ENCODE data around the gene SLC23A3. TPM values are rescaled to one million over a fixed set of nuclear protein-coding genes. Genes with fewer than 3 reads are reported as not detected.

Gene SLC23A3
- total RNA-seq, 4 donors from 2014 or later = 0.21 to 0.98 (median 0.30) TPM; not detected in 1

DNA sequence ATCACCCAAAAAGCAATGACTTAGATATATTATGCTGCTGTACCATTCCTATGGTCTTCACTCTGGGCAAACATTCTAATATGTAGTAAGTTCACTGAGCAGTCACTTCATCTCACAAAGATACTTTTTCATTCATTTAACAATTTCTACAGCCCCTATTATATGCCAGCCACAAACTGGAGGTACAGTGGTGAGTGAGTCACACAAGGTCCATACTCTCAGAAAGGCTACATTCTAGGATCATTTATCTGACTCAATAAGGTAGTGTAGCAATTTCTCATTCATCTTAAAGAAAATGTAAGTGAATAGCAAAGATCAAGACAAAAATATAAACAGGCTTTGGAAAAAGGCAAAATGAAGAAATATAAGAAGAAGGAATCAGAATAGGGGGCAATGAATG lies 49.7 kb downstream of the SLC23A3 start:
- Histone ChIP-seq H3K27me3 (no peaks in the 10 kb centered on the region), H3K36me3 (peaks cover 0 to 8% (median 0%) of the 10 kb centered on the region in 3 donors), H3K4me1 (peaks cover 0 to 7% (median 0%) of the 10 kb centered on the region in 4 donors), H3K9me3 (no peaks in the 10 kb centered on the region), H3K4me3 (no peak overlapping the region), H3K27ac (no peak overlapping the region)
- DNase-seq (ENCODE audit: low spot score in 2 of 2) = no peak
- no peak for TF ChIP-seq EP300 (IDR thresholded peaks at IDR 0.05)
- no peak for TF ChIP-seq POLR2A (IDR thresholded peaks at IDR 0.05)
- TF ChIP-seq, protein P1, sequence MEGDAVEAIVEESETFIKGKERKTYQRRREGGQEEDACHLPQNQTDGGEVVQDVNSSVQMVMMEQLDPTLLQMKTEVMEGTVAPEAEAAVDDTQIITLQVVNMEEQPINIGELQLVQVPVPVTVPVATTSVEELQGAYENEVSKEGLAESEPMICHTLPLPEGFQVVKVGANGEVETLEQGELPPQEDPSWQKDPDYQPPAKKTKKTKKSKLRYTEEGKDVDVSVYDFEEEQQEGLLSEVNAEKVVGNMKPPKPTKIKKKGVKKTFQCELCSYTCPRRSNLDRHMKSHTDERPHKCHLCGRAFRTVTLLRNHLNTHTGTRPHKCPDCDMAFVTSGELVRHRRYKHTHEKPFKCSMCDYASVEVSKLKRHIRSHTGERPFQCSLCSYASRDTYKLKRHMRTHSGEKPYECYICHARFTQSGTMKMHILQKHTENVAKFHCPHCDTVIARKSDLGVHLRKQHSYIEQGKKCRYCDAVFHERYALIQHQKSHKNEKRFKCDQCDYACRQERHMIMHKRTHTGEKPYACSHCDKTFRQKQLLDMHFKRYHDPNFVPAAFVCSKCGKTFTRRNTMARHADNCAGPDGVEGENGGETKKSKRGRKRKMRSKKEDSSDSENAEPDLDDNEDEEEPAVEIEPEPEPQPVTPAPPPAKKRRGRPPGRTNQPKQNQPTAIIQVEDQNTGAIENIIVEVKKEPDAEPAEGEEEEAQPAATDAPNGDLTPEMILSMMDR (IDR thresholded peaks at IDR 0.05) = no peak

DNA sequence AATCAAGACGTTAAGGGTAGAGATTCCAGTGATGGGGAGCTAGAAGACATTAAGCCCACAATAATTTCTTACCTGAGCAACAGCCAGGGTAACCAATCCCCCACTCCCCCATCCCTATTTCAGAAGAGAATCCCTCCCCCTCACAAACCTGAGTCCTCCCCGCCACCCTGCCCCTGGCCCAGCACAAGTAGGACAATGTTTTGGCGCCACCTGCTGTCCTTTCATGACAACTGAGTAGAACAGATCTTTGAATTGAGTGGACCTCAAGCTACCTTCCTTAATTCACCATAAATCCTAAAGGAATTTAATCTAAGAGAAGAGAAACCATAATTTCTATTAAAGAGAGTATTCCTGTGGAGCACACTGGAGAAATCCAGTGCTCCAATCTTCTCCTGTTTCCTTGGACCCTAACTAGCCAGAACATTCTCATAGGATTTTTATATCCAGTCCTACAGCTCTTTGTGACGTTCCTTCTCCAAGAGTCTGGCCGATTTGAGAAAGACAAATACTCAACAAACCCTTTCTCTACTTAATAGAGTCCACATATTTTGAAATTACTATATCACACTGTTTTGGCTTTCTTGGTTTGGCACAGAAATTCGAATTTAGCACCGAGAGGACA lies 50.3 kb downstream of the SLC23A3 start:
- Histone ChIP-seq H3K4me3 (no peak overlapping the region), H3K36me3 (peaks cover 0 to 8% (median 0%) of the 10 kb centered on the region in 3 donors), H3K4me1 (peaks cover 0 to 7% (median 0%) of the 10 kb centered on the region in 4 donors), H3K27ac (no peak overlapping the region), H3K27me3 (no peaks in the 10 kb centered on the region), H3K9me3 (no peaks in the 10 kb centered on the region)
- DNase-seq (ENCODE audit: low spot score in 2 of 2) = peak; percentile 32 to 70
- 53 to 54% methylated on average over 7 of the region's 7 CpGs for WGBS, 2 donors
- TF ChIP-seq EP300 (IDR thresholded peaks at IDR 0.05) (no peak), POLR2A (IDR thresholded peaks at IDR 0.05) (no peak)
- TF ChIP-seq, protein P1 (IDR thresholded peaks at IDR 0.05) = peak; percentile 53 to 71 (median 67)

DNA sequence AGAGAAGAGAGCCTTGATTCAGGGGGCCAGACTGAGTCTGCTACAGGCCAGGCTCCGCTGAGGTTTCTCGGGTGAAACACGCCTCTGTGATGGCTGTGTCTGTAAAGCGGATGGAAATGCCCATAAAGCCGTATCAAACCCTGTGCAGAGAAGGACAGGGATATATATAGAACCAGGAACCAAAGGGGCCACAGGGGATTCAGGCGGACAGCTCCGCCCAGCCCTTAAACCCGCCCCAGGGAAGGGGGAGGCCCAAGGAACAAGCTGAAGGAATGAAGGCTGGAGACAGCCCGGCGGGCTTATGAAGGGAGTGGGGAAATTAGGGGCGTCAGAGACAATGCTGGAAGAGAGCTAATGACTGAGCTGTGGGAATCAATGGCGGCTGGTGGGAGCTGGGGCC lies 51.3 kb downstream of the SLC23A3 start:
- Histone ChIP-seq H3K4me3 (no peak overlapping the region), H3K4me1 (peaks cover 0 to 7% (median 0%) of the 10 kb centered on the region in 4 donors), H3K27ac (no peak overlapping the region), H3K36me3 (peaks cover 0 to 8% (median 0%) of the 10 kb centered on the region in 3 donors), H3K9me3 (no peaks in the 10 kb centered on the region), H3K27me3 (no peaks in the 10 kb centered on the region)
- 67 to 73% methylated on average over 12 of the region's 12 CpGs for WGBS, 2 donors
- TF ChIP-seq, protein P1 (IDR thresholded peaks at IDR 0.05) = no peak
- TF ChIP-seq POLR2A (IDR thresholded peaks at IDR 0.05) (no peak), EP300 (IDR thresholded peaks at IDR 0.05) (no peak)
- DNase-seq (ENCODE audit: low spot score in 2 of 2) = no peak

DNA sequence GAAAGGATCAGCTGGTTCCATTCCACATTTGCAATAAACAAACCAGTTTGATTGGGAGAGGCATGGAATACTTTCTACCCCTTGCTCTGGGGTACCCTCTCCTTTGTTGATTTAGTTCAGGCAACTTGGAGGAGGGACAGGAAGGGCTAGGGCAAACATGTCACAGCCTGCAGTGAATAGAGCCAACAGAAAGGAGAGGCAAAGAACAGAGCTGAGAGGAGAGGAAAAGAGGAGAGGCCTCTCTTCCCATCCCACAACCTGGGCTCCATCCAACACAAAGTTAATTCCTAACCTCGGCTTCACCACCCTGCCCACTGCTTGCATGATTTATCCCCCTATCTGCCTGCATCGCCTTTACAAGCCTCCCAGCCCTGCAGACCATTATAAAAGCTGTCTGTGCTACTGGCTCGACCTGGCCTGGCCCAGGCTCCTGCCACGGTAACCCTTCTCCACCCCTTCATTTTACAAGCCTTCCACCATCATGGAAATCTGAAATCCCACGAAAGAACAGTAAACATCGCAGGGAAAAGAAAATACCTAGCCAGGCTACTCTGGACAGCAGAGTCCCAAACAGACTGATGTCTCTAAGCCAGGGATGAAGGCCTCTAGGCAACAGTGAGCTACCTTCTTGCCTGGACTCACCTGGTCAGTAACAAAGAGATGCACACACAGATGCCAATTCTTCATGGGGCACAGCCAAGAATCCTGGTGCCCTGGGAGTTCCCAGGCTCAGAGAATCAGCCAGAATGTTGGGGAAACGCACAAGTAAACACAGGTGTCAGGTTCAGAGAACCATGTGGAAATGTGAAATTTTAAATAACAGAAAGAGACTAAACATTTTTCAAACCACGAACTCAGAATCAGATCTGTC lies 52.8 kb downstream of the SLC23A3 start:
- Histone ChIP-seq H3K9me3 (no peaks in the 10 kb centered on the region), H3K36me3 (peaks cover 0 to 8% (median 0%) of the 10 kb centered on the region in 3 donors), H3K27me3 (no peaks in the 10 kb centered on the region), H3K27ac (no peak overlapping the region), H3K4me3 (no peak overlapping the region), H3K4me1 (peaks cover 0 to 7% (median 0%) of the 10 kb centered on the region in 4 donors)
- TF ChIP-seq EP300 (IDR thresholded peaks at IDR 0.05) (no peak), POLR2A (IDR thresholded peaks at IDR 0.05) (no peak)
- TF ChIP-seq, protein P1 (IDR thresholded peaks at IDR 0.05) = no peak
- WGBS, 2 donors = 70 to 75% methylated on average over 8 of the region's 8 CpGs
- DNase-seq (ENCODE audit: low spot score in 2 of 2) = no peak
